Fibroblast of skin of left quadriceps (primary cell): ENCODE measurements around the gene USP16.

Source experiments
- DNase-seq, 2 experiments: peaks; one replicate each; pipeline ENCODE4 v3.0.0-alpha.2; 2013; ENCODE audit warnings: low read depth in 2 of 2

Gene USP16

DNA sequence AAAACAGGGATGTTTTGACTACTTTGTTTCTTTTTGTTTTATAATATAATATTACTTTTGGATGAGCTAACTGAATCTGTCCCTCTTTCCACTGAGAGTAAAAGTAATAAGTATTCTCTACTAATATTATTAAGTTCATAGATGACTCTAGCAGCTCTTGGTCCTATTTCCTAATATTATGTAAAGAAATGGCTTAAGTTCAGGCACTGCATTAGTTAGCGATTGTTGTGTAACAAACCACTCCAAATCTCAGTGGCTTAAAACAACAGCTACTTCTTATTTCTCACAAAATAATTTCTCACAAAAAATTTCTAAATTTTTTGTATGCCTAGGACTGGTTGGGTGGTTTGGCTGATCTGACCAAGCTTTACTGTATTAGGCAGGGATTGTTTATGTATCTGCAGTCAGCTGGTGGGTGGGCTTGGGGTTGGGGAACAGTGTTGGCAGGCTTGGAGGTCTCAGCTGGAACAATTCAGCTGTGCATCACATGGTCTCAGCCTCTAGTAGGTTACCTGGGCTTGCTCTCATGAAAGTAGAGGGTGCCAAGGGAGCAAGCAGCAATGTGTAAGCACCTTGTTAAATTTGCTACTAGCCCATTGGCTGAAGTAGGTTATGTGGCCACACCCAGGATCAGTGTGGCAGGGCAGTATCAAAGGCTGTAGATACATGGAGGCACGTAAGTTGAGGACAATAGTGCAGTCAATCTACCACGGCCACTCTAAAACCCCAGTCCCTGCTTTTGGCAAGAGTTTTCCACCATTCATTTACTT, 57.8 kb downstream of the USP16 start:
- no peak for DNase-seq

DNA sequence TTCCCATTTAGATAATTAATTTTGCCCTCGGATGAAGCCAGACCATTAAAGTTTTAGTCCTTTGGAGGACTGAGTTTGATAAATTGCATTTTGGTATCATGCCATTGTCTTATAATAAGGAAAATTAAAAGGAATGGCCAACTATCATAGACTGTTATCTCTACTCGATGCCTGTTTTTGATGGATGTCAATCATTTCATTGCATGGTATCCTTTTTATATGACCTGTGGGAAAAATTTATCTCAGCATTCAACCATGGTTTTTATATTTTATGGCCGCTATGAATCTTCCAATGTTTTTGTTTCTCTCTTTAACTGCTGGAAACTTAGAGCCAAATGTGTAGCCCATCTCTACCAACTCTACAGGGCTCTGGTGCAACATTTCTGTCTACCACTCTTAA, 58.8 kb downstream of the USP16 start:
- DNase-seq = no peak

DNA sequence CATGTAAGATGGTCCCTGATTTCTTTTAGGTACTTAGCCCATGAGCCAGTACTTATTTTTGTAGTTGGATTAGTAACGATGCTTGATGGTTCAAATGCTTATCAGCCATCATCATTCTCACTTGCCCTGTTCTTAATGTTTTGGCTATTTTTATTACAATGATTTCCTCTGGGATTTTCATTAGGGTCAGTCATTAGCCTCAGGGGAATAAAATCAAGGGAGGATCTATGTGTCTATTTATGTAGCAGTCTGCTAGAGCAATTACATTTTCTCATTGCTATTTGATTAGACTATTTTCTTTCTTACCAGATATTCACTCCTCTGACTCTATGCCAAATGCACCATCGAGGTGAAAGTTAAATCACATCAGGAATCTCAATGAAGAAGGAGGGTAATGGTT, 59.9 kb downstream of the USP16 start:
- no peak for DNase-seq

DNA sequence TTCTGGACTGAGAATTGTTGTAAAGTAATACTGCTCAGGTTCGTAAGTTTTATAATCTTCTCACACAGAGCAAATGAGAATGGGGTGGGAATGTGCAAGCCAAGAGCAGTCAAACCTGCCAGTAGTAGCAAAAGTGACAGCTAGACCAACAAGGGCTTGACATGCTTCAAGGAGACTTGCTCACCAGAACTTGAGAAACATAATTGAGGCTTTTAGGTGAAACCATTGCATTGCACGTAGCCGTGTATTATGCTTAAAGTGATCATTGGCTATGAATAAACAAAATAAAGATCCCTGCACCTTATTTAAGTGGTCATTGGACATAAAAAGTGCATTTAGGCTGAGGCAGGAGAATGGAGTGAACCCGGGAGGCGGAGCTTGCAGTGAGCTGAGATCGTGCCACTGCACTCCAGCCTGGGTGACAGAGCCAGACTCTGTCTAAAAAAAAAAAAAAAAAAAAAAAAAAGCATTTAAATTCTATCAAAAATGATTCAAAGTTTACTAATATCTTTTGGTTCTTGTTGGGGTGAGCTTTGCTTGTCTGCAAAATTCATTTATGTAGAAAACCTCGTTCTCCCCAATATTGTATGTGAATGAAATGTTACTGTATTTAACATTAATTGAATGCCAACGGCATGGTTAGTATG, 60.8 kb downstream of the USP16 start:
- DNase-seq = no peak

DNA sequence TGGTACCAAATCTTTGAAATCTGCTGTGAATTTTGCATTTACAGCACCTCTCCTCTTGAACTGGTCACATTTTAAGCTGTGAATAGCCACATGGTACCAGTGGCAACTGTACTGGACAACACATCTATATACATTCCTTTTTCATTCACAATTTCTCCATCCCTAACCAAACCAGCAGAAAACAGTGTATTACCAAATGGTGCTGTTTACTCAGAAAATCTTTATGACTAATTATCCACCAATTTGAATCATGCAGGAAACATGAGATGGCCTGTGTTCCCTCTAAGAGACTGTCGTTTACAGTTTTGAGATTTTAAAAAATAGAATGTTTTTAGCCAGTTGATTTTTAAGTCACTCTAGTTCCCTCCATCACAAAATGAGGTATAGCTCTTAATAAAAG, 66.6 kb downstream of the USP16 start:
- DNase-seq = peak in 1 of 2 experiments; percentile 65

DNA sequence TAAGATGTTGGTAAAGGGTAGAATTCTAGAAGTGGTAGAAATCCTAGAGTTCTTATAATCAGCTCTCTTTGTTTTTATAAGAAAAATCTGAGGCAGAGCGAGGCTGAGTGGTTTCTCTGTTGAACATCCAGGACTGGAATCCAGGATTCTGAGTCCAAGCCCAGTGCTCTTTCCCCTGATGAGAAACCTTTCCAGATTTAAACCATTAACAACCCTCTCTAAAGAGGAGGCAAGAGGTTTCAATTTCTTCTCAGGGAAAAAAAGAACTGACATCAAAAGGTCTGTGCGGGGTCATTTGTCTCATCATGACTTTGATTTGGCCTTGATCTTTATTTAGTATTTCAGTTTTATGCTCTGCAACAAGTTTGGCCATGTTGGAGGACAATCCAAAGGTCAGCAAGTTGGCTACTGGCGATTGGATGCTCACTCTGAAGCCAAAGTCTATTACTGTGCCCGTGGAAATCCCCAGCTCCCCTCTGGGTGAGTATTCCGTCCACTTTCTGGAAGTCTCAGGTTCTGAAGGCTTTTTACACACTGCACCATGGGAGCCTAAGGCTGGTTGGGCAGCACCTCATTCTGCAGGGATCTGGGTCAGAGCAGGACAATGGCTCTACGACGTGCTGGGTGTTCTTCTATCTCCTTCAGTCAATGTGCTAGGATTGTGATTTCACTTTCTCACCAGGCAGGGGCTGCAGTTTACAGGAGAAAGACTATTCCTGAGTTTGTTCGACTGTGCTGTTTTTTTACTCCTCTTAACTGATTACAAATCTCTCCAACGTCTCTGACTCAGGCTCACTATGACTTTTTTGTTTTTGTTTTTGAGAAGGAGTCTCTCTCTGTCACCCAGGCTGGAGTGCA, 67.9 kb downstream of the USP16 start:
- no peak for DNase-seq

DNA sequence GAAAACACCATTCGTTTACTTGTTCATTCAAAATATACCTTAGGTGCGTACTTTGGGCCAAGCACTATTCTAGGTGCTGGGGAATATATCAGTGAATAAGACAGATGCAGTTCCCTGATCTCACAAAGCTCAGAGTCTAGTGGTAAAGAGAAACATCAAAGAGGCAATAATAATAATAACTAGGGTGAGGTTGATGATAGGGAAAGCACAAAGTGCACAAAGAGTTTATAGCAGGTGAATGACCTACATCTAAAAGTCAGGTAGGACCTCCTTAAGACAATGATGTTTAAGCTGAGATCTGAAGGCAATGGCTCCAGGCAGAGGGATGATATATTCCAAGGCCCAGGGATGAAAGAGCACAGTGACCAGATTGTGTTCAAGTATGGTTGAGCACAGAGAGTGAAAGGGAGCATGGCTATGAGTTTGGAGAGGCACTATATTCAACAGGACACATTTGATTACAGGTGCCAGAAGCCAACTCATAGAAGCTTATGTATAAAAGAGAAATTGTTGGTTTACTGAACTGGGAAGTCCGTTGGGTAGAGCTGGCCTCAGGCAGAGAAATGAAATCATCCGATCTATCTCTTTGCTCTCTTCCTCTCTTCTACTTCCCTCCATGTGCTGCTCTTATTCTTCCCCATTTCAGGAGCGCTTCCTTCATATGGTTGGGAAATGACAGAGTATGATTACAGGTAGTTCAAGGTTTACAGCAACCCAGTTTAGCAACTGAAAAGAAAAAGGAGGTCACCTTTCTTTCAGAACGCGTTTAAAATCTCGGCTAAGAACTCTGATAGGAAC, 71.9 kb downstream of the USP16 start:
- no peak for DNase-seq

DNA sequence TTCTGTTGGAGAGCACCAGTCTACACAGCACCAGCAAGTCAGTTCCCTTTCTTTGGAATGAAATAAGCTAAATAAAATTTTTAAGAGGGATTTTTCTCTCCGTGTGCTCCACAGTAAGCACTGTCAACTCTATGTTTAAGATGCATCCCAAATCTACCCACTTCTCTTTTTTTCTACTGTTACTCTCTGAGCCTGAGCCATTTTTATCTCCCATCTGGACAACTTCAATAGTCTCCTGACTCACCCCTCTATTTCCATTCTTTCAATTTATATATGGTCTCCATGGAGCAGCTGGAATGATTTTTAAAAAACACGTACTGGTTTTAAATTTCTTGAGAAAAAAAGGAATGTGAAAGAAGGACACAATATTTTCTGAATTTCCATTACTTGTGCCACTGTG, 73.7 kb downstream of the USP16 start:
- no peak for DNase-seq

DNA sequence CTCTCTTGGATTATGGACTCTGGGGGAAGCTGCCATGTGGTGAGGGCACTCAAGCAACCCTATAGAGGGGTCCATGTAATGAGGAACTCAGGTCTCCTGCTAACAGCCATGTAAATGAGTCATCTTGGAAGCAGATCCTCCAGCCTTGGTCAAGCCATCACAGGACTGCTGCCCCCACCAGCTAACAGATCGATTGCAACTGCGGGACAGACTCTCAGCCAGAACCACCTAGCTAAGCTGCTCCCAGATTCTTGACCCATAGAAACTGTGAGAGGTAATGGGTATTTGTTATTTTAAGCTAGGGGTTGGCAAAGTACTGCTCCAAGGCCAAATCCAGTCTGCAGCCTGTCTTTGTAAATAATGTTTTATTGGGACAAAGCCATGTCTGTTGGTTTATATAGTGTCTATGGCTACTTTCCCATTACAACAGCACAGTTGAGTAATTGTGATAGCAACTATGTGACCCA, 78.4 kb downstream of the USP16 start:
- DNase-seq = no peak
